SK-N-SH treated with all-trans-retinoic acid at 6 μM for 48 hours (cell line): ENCODE results near the gene CORO6.

ENCODE experiments used
- ARNTL ChIP-seq: fragments of 450-650 bp; formaldehyde crosslinking; IDR thresholded peaks from 2 replicates; pipeline ENCODE4 v1.5.0; 2020; ENCODE audit warnings: low read depth, mild to moderate bottlenecking, moderate library complexity, borderline replicate concordance
- BACH2 ChIP-seq: fragments of 250-450 bp; sonication (Bioruptor Pico); IDR thresholded peaks from 2 replicates; pipeline ENCODE4 v1.9.0; 2021; ENCODE audit warnings: mild to moderate bottlenecking, borderline replicate concordance
- CSDC2 ChIP-seq: fragments of 250-450 bp; sonication (Bioruptor Pico); IDR thresholded peaks from 2 replicates; pipeline ENCODE4 v1.5.0; 2020; ENCODE audit warnings: mild to moderate bottlenecking, moderate library complexity
- ESRRG ChIP-seq: fragments of 250-450 bp; sonication (Bioruptor Pico); IDR thresholded peaks from 2 replicates; pipeline ENCODE4 v1.6.1; 2021; ENCODE audit warnings: mild to moderate bottlenecking
- ISL1 ChIP-seq: fragments of 250-450 bp; sonication (Bioruptor Pico); IDR thresholded peaks from 2 replicates; pipeline ENCODE4 v2.1.2; 2022; ENCODE audit warnings: mild to moderate bottlenecking, moderate library complexity
- RARB ChIP-seq: fragments of 250-450 bp; sonication (Bioruptor Pico); IDR thresholded peaks from 2 replicates; pipeline ENCODE4 v1.8.0; 2021; ENCODE audit warnings: mild to moderate bottlenecking, moderate library complexity
- SNAI2 ChIP-seq: fragments of 250-450 bp; sonication (Bioruptor Pico); IDR thresholded peaks from 2 replicates; pipeline ENCODE4 v1.5.0; 2020; ENCODE audit warnings: mild to moderate bottlenecking, moderate library complexity
- TCF4 ChIP-seq: fragments of 250-450 bp; sonication (Bioruptor Pico); IDR thresholded peaks from 2 replicates; pipeline ENCODE4 v1.8.0; 2021; ENCODE audit warnings: mild to moderate bottlenecking, moderate library complexity, borderline replicate concordance
- ZFP30 ChIP-seq: fragments of 450-650 bp; formaldehyde crosslinking; IDR thresholded peaks from 2 replicates; pipeline ENCODE4 v1.5.0; 2022; ENCODE audit warnings: mild to moderate bottlenecking, moderate library complexity
- ZNF70 ChIP-seq: fragments of 450-650 bp; formaldehyde crosslinking; IDR thresholded peaks from 2 replicates; pipeline ENCODE4 v1.5.0; 2020; ENCODE audit warnings: mild to moderate bottlenecking, moderate library complexity
- ZNF8 ChIP-seq: fragments of 450-650 bp; formaldehyde crosslinking; IDR thresholded peaks from 2 replicates; pipeline ENCODE4 v1.5.0; 2020; ENCODE audit warnings: mild to moderate bottlenecking, moderate library complexity
- TF ChIP-seq, protein P1 (sequence below): fragments of 250-450 bp; sonication (Bioruptor Pico); IDR thresholded peaks from 2 replicates; pipeline ENCODE4 v1.8.0; 2020; ENCODE audit warnings: mild to moderate bottlenecking, moderate library complexity, borderline replicate concordance
- TF ChIP-seq, protein P2 (sequence below): fragments of 250-450 bp; sonication (Bioruptor Pico); IDR thresholded peaks from 2 replicates; pipeline ENCODE4 v1.5.1; 2020; ENCODE audit warnings: low read depth, mild to moderate bottlenecking, moderate library complexity

DNA sequence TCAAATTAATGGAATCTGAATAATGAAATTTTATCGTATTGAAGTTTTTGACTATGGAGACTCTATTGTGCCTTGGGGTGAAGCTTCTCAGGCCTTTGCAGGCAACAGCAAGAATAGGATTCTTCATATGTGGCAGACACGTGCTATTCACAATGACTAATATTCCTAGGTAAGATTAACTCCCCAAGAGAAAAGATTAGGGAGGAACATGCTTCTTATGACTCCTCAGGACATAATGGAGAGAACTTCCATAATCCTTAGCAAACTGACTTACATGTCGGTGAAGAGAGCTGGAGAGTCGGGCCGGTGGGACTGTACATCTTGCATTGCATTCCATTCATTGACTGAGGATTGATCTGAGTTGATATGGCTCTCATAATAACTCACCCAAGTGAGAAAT lies 48.9 kb upstream of the CORO6 start:
- TF ChIP-seq CSDC2 (CRISPR knock-in tag): no peak
- TF ChIP-seq, protein P1, sequence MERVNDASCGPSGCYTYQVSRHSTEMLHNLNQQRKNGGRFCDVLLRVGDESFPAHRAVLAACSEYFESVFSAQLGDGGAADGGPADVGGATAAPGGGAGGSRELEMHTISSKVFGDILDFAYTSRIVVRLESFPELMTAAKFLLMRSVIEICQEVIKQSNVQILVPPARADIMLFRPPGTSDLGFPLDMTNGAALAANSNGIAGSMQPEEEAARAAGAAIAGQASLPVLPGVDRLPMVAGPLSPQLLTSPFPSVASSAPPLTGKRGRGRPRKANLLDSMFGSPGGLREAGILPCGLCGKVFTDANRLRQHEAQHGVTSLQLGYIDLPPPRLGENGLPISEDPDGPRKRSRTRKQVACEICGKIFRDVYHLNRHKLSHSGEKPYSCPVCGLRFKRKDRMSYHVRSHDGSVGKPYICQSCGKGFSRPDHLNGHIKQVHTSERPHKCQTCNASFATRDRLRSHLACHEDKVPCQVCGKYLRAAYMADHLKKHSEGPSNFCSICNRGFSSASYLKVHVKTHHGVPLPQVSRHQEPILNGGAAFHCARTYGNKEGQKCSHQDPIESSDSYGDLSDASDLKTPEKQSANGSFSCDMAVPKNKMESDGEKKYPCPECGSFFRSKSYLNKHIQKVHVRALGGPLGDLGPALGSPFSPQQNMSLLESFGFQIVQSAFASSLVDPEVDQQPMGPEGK (CRISPR knock-in tag): no peak
- TF ChIP-seq ZNF8 (CRISPR knock-in tag): no peak
- no peak for TF ChIP-seq ISL1 (CRISPR knock-in tag)
- TF ChIP-seq RARB (CRISPR knock-in tag): no peak
- TF ChIP-seq ZNF70 (CRISPR knock-in tag): no peak
- TF ChIP-seq SNAI2 (CRISPR knock-in tag): no peak
- TF ChIP-seq, protein P2, sequence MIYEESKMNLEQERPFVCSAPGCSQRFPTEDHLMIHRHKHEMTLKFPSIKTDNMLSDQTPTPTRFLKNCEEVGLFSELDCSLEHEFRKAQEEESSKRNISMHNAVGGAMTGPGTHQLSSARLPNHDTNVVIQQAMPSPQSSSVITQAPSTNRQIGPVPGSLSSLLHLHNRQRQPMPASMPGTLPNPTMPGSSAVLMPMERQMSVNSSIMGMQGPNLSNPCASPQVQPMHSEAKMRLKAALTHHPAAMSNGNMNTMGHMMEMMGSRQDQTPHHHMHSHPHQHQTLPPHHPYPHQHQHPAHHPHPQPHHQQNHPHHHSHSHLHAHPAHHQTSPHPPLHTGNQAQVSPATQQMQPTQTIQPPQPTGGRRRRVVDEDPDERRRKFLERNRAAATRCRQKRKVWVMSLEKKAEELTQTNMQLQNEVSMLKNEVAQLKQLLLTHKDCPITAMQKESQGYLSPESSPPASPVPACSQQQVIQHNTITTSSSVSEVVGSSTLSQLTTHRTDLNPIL (CRISPR knock-in tag): no peak
- TF ChIP-seq TCF4: no peak
- TF ChIP-seq ESRRG: no peak
- TF ChIP-seq ARNTL: no peak
- no peak for TF ChIP-seq ZFP30 (CRISPR knock-in tag)
- TF ChIP-seq BACH2 (CRISPR knock-in tag): no peak
